Breast epithelium (tissue), 3 donors: ENCODE measurements around the gene CRY2.

Experiments used
- CTCF ChIP-seq, 3 donors: fragments of 450-650 bp; IDR thresholded peaks; one replicate each; pipeline ENCODE4 v1.5.1; 2016 to 2017; ENCODE audit warnings: antibody characterized with exemption in 3 of 3, mild to moderate bottlenecking in 3 of 3, moderate library complexity in 3 of 3
- POLR2A ChIP-seq: fragments of 450-650 bp; IDR thresholded peaks from one replicate; pipeline ENCODE4 v1.6.1; 2016; ENCODE audit warnings: antibody characterized with exemption, mild to moderate bottlenecking, moderate library complexity

GRCh38 chr11:45828996-45829395 is 18.3 kb upstream of the CRY2 start:
- no peak for TF ChIP-seq POLR2A
- no peak for TF ChIP-seq CTCF (IDR thresholded peaks at IDR 0.05)
